Stomach (tissue), 9 donors: ENCODE results near the gene LTA4H. TPM values are rescaled to one million over a fixed set of nuclear protein-coding genes. Genes with fewer than 3 reads are reported as not detected.

Source experiments
- DNase-seq, 2 donors: peaks; one replicate each; pipeline versions ENCODE4 v3.0.0 to v3.0.0-alpha.2; 2013 to 2019
- H3K27ac ChIP-seq, 5 donors: fragments of 200-600 bp in 4 of 5; sonication (generic) in 4 of 5; one replicate each; pipeline ENCODE4 v1.5.1; 2013 to 2019; ENCODE audit warnings: mild to moderate bottlenecking in 1 of 5, moderate library complexity in 1 of 5
- H3K27me3 ChIP-seq, 3 donors: fragments of 200-600 bp; sonication (generic); one replicate each; pipeline ENCODE4 v1.5.1; 2017 to 2019; ENCODE audit warnings: mixed run types in 1 of 3
- H3K36me3 ChIP-seq, 4 donors: fragments of 200-600 bp; sonication (generic); 1 replicate in 3 of 4; 2 replicates in 1 of 4; pipeline ENCODE4 v1.5.1; 2016 to 2019
- H3K4me1 ChIP-seq, 4 donors: fragments of 200-600 bp; sonication (generic); one replicate each; pipeline ENCODE4 v1.5.1; 2016 to 2019
- H3K4me3 ChIP-seq, 4 donors: fragments of 200-600 bp; sonication (generic) in 3 of 4; one replicate each; pipeline ENCODE4 v1.5.1; 2016 to 2019; ENCODE audit warnings: mild to moderate bottlenecking in 1 of 4
- H3K9me3 ChIP-seq, 4 donors: fragments of 200-600 bp; sonication (generic); one replicate each; pipeline ENCODE4 v1.5.1; 2016 to 2019
- CTCF ChIP-seq, 7 experiments: fragments of 450-650 bp in 4 of 7; fragments of 200-600 bp in 3 of 7; sonication (generic) in 3 of 7; IDR thresholded peaks; one replicate each; pipeline ENCODE4 v1.5.1; 2016 to 2019; ENCODE audit warnings: antibody characterized with exemption in 7 of 7, control low read depth in 2 of 7, mild to moderate bottlenecking in 1 of 7
- EP300 ChIP-seq: sonication (generic); formaldehyde crosslinking; IDR thresholded peaks from one replicate; pipeline ENCODE4 v1.6.1; 2017; ENCODE audit warnings: antibody characterized with exemption
- POLR2A ChIP-seq, 4 donors: fragments of 450-650 bp; IDR thresholded peaks; one replicate each; pipeline ENCODE4 v1.6.1; 2016; ENCODE audit warnings: antibody characterized with exemption in 4 of 4, control low read depth in 2 of 4, mild to moderate bottlenecking in 1 of 4, moderate library complexity in 1 of 4
- POLR2AphosphoS5 ChIP-seq, 3 donors: sonication (generic); formaldehyde crosslinking; IDR thresholded peaks; one replicate each; pipeline ENCODE4 v1.6.1; 2016; ENCODE audit warnings: antibody characterized with exemption in 3 of 3
- WGBS, 5 donors: extraction: QIAGEN DNeasy Blood & Tissue Kit in 3 of 5; methylation state at CpG; one replicate each; pipeline versions ENCODE4 v1.1.5 to v1.1.7; 2013 to 2018; 5-methylcytosine and 5-hydroxymethylcytosine counted together
- intact Hi-C: fragments of 100-400 bp; cut with DNase I; formaldehyde crosslinking; loops from one replicate; pipeline ENCODE4 v1.15.1; 2023; ENCODE audit warnings: low total_unique reads
- polyA plus RNA-seq, 3 donors: library from polyadenylated mRNA; stranded (reverse); fragments of 200-250 nt; gene quantifications; one replicate each; pipeline ENCODE4 v1.2.3, GENCODE V29; 2013
- total RNA-seq, 5 donors: library from RNA; depleted of rRNA; stranded (reverse); fragments of >200 nt; gene quantifications; one replicate each; pipeline versions ENCODE4 v1.1.0 to v1.2.3, GENCODE V29; 2014 to 2016
- donor health status: healthy with polysubstance abuse.
- donor health status: Bipolar disorder and iron deficiency.
- donor health status: healthy.

LTA4H gene
- total and polyA plus RNA-seq, 8 donors = 22.6 to 91.5 (median 57.1) TPM

- H3K9me3 ChIP-seq = no peaks in the 10 kb centered on the region
- DNase-seq = peak in 1 of 2 donors; percentile 26
- H3K27ac ChIP-seq = no peak overlapping the region
- WGBS, 5 donors = 48 to 61% (median 56%) methylated on average over 7 of the region's 7 CpGs
- intact Hi-C loops = no loop called here
- H3K27me3 ChIP-seq = no peaks in the 10 kb centered on the region
- no peaks in the 10 kb centered on the region for H3K36me3 ChIP-seq
- H3K4me3 ChIP-seq = no peak overlapping the region
- H3K4me1 ChIP-seq = no peaks in the 10 kb centered on the region
- TF ChIP-seq CTCF (IDR thresholded peaks at IDR 0.05) (no peak), EP300 (no peak), POLR2AphosphoS5 (IDR thresholded peaks at IDR 0.05) (no peak), POLR2A (IDR thresholded peaks at IDR 0.05) (no peak)
Observed at GRCh38 chr12:95966287-95966870, 69.0 kb downstream of the LTA4H start.

GRCh38 chr12:95963096-95963495, 72.3 kb downstream of the LTA4H start:
- Histone ChIP-seq H3K4me1 (no peaks in the 10 kb centered on the region), H3K9me3 (no peaks in the 10 kb centered on the region), H3K36me3 (no peaks in the 10 kb centered on the region), H3K27me3 (no peaks in the 10 kb centered on the region), H3K4me3 (no peak overlapping the region), H3K27ac (no peak overlapping the region)
- WGBS, 5 donors = 81 to 88% (median 84%) methylated on average over 2 of the region's 2 CpGs
- TF ChIP-seq POLR2AphosphoS5 (IDR thresholded peaks at IDR 0.05) (no peak), POLR2A (IDR thresholded peaks at IDR 0.05) (no peak), EP300 (no peak), CTCF (IDR thresholded peaks at IDR 0.05) (no peak)
- intact Hi-C loops = no loop called here
- no peak for DNase-seq

- WGBS, 5 donors = 71 to 73% (median 71%) methylated on average over 7 of the region's 7 CpGs
- intact Hi-C loops = no loop called here
- Histone ChIP-seq H3K4me1 (no peaks in the 10 kb centered on the region), H3K9me3 (no peaks in the 10 kb centered on the region), H3K36me3 (no peaks in the 10 kb centered on the region), H3K4me3 (no peak overlapping the region), H3K27ac (no peak overlapping the region), H3K27me3 (no peaks in the 10 kb centered on the region)
- TF ChIP-seq POLR2A (IDR thresholded peaks at IDR 0.05) = no peak
- TF ChIP-seq EP300 = no peak
- no peak for TF ChIP-seq CTCF (IDR thresholded peaks at IDR 0.05)
- no peak for DNase-seq
Observed at GRCh38 chr12:95962222-95962621, 73.2 kb downstream of the LTA4H start.

GRCh38 chr12:95960241-95960640, 75.1 kb downstream of the LTA4H start:
- no peak for TF ChIP-seq POLR2AphosphoS5 (IDR thresholded peaks at IDR 0.05)
- TF ChIP-seq CTCF (IDR thresholded peaks at IDR 0.05) = no peak
- no peak for TF ChIP-seq EP300
- TF ChIP-seq POLR2A (IDR thresholded peaks at IDR 0.05) = no peak
- Histone ChIP-seq H3K27ac (no peak overlapping the region), H3K4me1 (no peaks in the 10 kb centered on the region), H3K4me3 (no peak overlapping the region), H3K9me3 (no peaks in the 10 kb centered on the region), H3K27me3 (peaks cover 0 to 3% (median 0%) of the 10 kb centered on the region in 3 donors), H3K36me3 (no peaks in the 10 kb centered on the region)
- DNase-seq = no peak
- WGBS, 5 donors = 46 to 59% (median 54%) methylated on average over 5 of the region's 5 CpGs
- intact Hi-C loops = no loop called here
